Keratinocyte (primary cell): ENCODE results near the gene INSR.

Experiments used
- EZH2 ChIP-seq: IDR thresholded peaks from one replicate; pipeline ENCODE4 v1.6.1; 2012; ENCODE audit warnings: inconsistent platforms, mild to moderate bottlenecking, low read length, moderate library complexity
- TF ChIP-seq, protein P1 (sequence below), 3 experiments: IDR thresholded peaks in 1 of 3; conservative IDR thresholded peaks in 1 of 3; optimal IDR thresholded peaks in 1 of 3; 2 replicates in 2 of 3; 3 replicates in 1 of 3; pipeline versions ENCODE3 to v1.5.1; 2011; ENCODE audit warnings: low read length in 3 of 3, mild to moderate bottlenecking in 3 of 3, moderate library complexity in 2 of 3, control low read depth in 1 of 3, inconsistent platforms in 1 of 3; ENCODE audit not compliant: insufficient read depth in 2 of 3; ENCODE audit errors: extremely low read depth in 1 of 3

DNA sequence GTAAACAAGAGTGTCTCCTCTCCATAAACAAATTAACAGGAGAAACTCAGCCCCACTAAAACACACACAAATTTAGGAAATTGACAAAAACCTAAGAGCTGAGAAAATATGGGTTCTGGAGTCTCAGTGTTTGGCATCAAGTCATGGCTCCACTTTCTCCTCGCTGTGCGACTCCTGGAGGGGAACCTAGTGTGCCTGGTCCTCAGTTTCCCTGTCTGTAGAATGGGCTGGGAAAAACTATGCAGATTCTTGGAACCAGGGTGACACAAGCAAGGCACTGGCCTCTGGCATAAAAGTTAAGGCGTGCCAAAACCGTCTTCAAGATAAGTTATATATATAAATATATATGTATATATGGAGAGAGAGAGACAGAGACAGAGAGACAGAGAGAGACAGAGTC lies 83.9 kb downstream of the INSR start:
- TF ChIP-seq, protein P1, sequence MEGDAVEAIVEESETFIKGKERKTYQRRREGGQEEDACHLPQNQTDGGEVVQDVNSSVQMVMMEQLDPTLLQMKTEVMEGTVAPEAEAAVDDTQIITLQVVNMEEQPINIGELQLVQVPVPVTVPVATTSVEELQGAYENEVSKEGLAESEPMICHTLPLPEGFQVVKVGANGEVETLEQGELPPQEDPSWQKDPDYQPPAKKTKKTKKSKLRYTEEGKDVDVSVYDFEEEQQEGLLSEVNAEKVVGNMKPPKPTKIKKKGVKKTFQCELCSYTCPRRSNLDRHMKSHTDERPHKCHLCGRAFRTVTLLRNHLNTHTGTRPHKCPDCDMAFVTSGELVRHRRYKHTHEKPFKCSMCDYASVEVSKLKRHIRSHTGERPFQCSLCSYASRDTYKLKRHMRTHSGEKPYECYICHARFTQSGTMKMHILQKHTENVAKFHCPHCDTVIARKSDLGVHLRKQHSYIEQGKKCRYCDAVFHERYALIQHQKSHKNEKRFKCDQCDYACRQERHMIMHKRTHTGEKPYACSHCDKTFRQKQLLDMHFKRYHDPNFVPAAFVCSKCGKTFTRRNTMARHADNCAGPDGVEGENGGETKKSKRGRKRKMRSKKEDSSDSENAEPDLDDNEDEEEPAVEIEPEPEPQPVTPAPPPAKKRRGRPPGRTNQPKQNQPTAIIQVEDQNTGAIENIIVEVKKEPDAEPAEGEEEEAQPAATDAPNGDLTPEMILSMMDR (optimal IDR thresholded peaks at IDR 0.05 in 1 of 3, IDR thresholded peaks at IDR 0.05 in 1 of 3, conservative IDR thresholded peaks at IDR 0.05 in 1 of 3; ENCODE audit: extremely low read depth in 1 of 3, insufficient read depth in 2 of 3, low read length in 3 of 3): no peak
- no peak for TF ChIP-seq EZH2
